SK-N-SH (cell line): ENCODE results near the gene BMP15. TPM values are rescaled to one million over a fixed set of nuclear protein-coding genes. Genes with fewer than 3 reads are reported as not detected.

Source experiments
- CTCF ChIA-PET: fragments of 300-600, 350-600 bp; formaldehyde crosslinking; extraction: SDS; loops from one replicate; lab custom pipeline; 2021; lab: Yijun Ruan, JAX
- POLR2A ChIA-PET: fragments of 350-600 bp; sonication (Branson Sonifier 250); formaldehyde crosslinking; extraction: SDS; loops from one replicate; lab custom pipeline; 2020; ENCODE audit warnings: antibody characterized with exemption, inconsistent platforms; lab: Yijun Ruan, JAX
- DNase-seq: peaks from one replicate; pipeline ENCODE4 v3.0.0; 2012
- H2AFZ ChIP-seq: fragments of 200-600 bp; sonication (generic); 2 replicates; pipeline ENCODE4 v1.8.1; 2016; ENCODE audit warnings: antibody characterized with exemption, mild to moderate bottlenecking, low read depth
- H3F3A ChIP-seq: fragments of 200-600 bp; sonication (generic); replicated peaks from 2 replicates; pipeline ENCODE3; 2016; ENCODE audit warnings: antibody characterized with exemption, mild to moderate bottlenecking; ENCODE audit not compliant: insufficient read depth
- H3K27ac ChIP-seq, 2 experiments: fragments of 200-500 bp in 1 of 2; fragments of 200-600 bp in 1 of 2; sonication (Bioruptor generic) in 1 of 2; sonication (generic), shearing (Covaris generic) in 1 of 2; 2 replicates each; pipeline versions ENCODE4 v1.5.1 to v1.6.1; 2014 to 2016; ENCODE audit warnings: low read depth in 2 of 2, inconsistent platforms in 1 of 2, low read length in 1 of 2, mild to moderate bottlenecking in 1 of 2, mixed read lengths in 1 of 2
- H3K27me3 ChIP-seq: fragments of 200-600 bp; sonication (generic), shearing (Covaris generic); 2 replicates; pipeline ENCODE4 v1.6.1; 2016; ENCODE audit warnings: mixed run types; ENCODE audit not compliant: insufficient read depth
- H3K36me3 ChIP-seq, 2 experiments: fragments of 200-500 bp in 1 of 2; fragments of 200-600 bp in 1 of 2; sonication (Bioruptor generic) in 1 of 2; sonication (generic) in 1 of 2; replicated peaks in 1 of 2; 2 replicates each; pipeline versions ENCODE3 to v1.5.1; 2014 to 2016; ENCODE audit warnings: low read length in 1 of 2, mild to moderate bottlenecking in 1 of 2; ENCODE audit not compliant: insufficient read depth in 2 of 2, control insufficient read depth in 1 of 2
- H3K4me1 ChIP-seq, 2 experiments: fragments of 200-500 bp in 1 of 2; fragments of 200-600 bp in 1 of 2; sonication (Bioruptor generic) in 1 of 2; sonication (generic), shearing (Covaris generic) in 1 of 2; 2 replicates each; pipeline versions ENCODE4 v1.5.1 to v1.6.1; 2014 to 2016; ENCODE audit warnings: low read depth in 1 of 2, low read length in 1 of 2, mixed run types in 1 of 2; ENCODE audit not compliant: insufficient read depth in 2 of 2, control insufficient read depth in 1 of 2
- H3K4me2 ChIP-seq: fragments of 200-600 bp; sonication (generic), shearing (Covaris generic); 2 replicates; pipeline ENCODE4 v1.6.1; 2017; ENCODE audit warnings: mixed run types
- H3K4me3 ChIP-seq, 2 experiments: fragments of 200-500 bp in 1 of 2; fragments of 200-600 bp in 1 of 2; sonication (Bioruptor generic) in 1 of 2; sonication (generic), shearing (Covaris generic) in 1 of 2; 2 replicates each; pipeline versions ENCODE4 v1.5.1 to v1.8.1; 2014 to 2016; ENCODE audit warnings: low read depth in 2 of 2, inconsistent platforms in 1 of 2, low read length in 1 of 2, mild to moderate bottlenecking in 1 of 2, mixed read lengths in 1 of 2, moderate library complexity in 1 of 2
- H3K79me2 ChIP-seq: fragments of 200-600 bp; sonication (generic); 2 replicates; pipeline ENCODE4 v1.8.1; 2017; ENCODE audit warnings: mild to moderate bottlenecking; ENCODE audit not compliant: insufficient read depth
- H3K9ac ChIP-seq: fragments of 200-600 bp; sonication (generic); 2 replicates; pipeline ENCODE4 v1.6.1; 2017; ENCODE audit warnings: mixed run types
- H3K9me2 ChIP-seq: fragments of 200-600 bp; sonication (generic); 2 replicates; pipeline ENCODE4 v1.6.1; 2017; ENCODE audit warnings: mixed run types
- H3K9me3 ChIP-seq: fragments of 200-600 bp; sonication (generic); 2 replicates; pipeline ENCODE4 v1.6.1; 2017; ENCODE audit warnings: mixed run types, mild to moderate bottlenecking, moderate library complexity
- H4K20me1 ChIP-seq: fragments of 200-600 bp; sonication (generic); 2 replicates; pipeline ENCODE4 v1.6.1; 2017; ENCODE audit warnings: mild to moderate bottlenecking, mixed run types; ENCODE audit not compliant: insufficient read depth
- CTCF ChIP-seq: fragments of 200-600 bp; sonication (generic); IDR thresholded peaks from 2 replicates; pipeline ENCODE4 v1.6.1; 2017; ENCODE audit warnings: antibody characterized with exemption, mild to moderate bottlenecking, moderate library complexity
- FOSL2 ChIP-seq: IDR thresholded peaks from 2 replicates; pipeline ENCODE4 v1.4.0; 2012; ENCODE audit warnings: low read depth, mild to moderate bottlenecking, moderate library complexity, borderline replicate concordance
- POLR2AphosphoS5 ChIP-seq: IDR thresholded peaks from 2 replicates; pipeline ENCODE4 v1.6.1; 2012; ENCODE audit warnings: low read depth, low read length
- REST ChIP-seq: IDR thresholded peaks from 2 replicates; pipeline ENCODE4 v1.6.1; 2012; ENCODE audit warnings: mild to moderate bottlenecking, low read depth, low read length, moderate library complexity
- RXRA ChIP-seq: IDR thresholded peaks from 2 replicates; pipeline ENCODE4 v1.4.0; 2012; ENCODE audit warnings: low read depth, mild to moderate bottlenecking, borderline replicate concordance
- TAF1 ChIP-seq: IDR thresholded peaks from 2 replicates; pipeline ENCODE4 v1.6.1; 2012; ENCODE audit warnings: low read depth, mild to moderate bottlenecking, low read length, moderate library complexity, borderline replicate concordance
- YY1 ChIP-seq: IDR thresholded peaks from 2 replicates; pipeline ENCODE4 v1.4.0; 2012; ENCODE audit warnings: low read depth, mild to moderate bottlenecking
- WGBS: methylation state at CpG from one replicate; pipeline ENCODE4 v1.1.6; 2017; ENCODE audit warnings: low lambda C conversion rate; 5-methylcytosine and 5-hydroxymethylcytosine counted together
- polyA plus RNA-seq, 3 experiments: library from polyadenylated mRNA; depleted of rRNA; stranded (reverse); fragments of >200 nt; gene quantifications; 2 replicates each; pipeline ENCODE4 v1.2.3, GENCODE V29; 2012

Gene BMP15
- polyA plus RNA-seq, 1 of the 3 experiments (the other 2 are of a cell fraction) = not detected

GRCh38 chrX:50927127-50927526 is 16.6 kb downstream of the BMP15 start:
- no peaks in the 10 kb centered on the region for H3K9me2 ChIP-seq
- no peak overlapping the region for H2AFZ ChIP-seq
- no peaks in the 10 kb centered on the region for H3F3A ChIP-seq
- H3K9me3 ChIP-seq = no peaks in the 10 kb centered on the region
- no peak overlapping the region for H3K4me2 ChIP-seq
- DNase-seq = no peak
- no peaks in the 10 kb centered on the region for H3K36me3 ChIP-seq
- H3K9ac ChIP-seq = no peak overlapping the region
- H3K79me2 ChIP-seq = no peaks in the 10 kb centered on the region
- no peak overlapping the region for H3K27ac ChIP-seq
- no peaks in the 10 kb centered on the region for H3K27me3 ChIP-seq
- CTCF ChIA-PET = no interaction called here
- no peak overlapping the region for H3K4me3 ChIP-seq
- no peaks in the 10 kb centered on the region for H3K4me1 ChIP-seq
- TF ChIP-seq REST = no peak
- TF ChIP-seq FOSL2 = no peak
- TF ChIP-seq YY1 = no peak
- no peak for TF ChIP-seq TAF1
- no peak for TF ChIP-seq POLR2AphosphoS5
- H4K20me1 ChIP-seq = no peaks in the 10 kb centered on the region
- POLR2A ChIA-PET = no interaction called here

GRCh38 chrX:50941638-50942037 is 31.1 kb downstream of the BMP15 start:
- Histone ChIP-seq H3K4me1 (no peaks in the 10 kb centered on the region), H2AFZ (no peak overlapping the region), H3K27ac (no peak overlapping the region), H3K27me3 (no peaks in the 10 kb centered on the region), H3K4me2 (no peak overlapping the region), H3K36me3 (no peaks in the 10 kb centered on the region), H3K9ac (no peak overlapping the region), H4K20me1 (no peaks in the 10 kb centered on the region), H3K79me2 (no peaks in the 10 kb centered on the region), H3K4me3 (no peak overlapping the region), H3K9me2 (0 out of 2 replicates have a peak, but pooled peaks cover 3% of the 10 kb centered on the region), H3K9me3 (no peaks in the 10 kb centered on the region), H3F3A (no peaks in the 10 kb centered on the region)
- CTCF ChIA-PET = interaction anchor here (1.9 kb wide), 1 partner anchor 250 kb away, joined by 7 read pairs; no protein-coding TSS in a partner anchor
- DNase-seq = peak; percentile 1
- no peak for TF ChIP-seq RXRA
- TF ChIP-seq CTCF = peak; percentile 35
- WGBS = 3% methylated on average over 3 of the region's 3 CpGs
- POLR2A ChIA-PET = no interaction called here
